AG09319 (cell line): ENCODE measurements around the gene RBBP8NL.

Experiments
- DNase-seq: peaks from one replicate; pipeline ENCODE4 v3.0.0-alpha.2; 2010; ENCODE audit warnings: low read depth; ENCODE audit errors: extremely low read depth
- TF ChIP-seq, protein P1 (sequence below): IDR thresholded peaks from 2 replicates; pipeline ENCODE4 v1.5.1; 2011; ENCODE audit warnings: low read depth, mild to moderate bottlenecking, inconsistent platforms, low read length, moderate library complexity

Gene RBBP8NL

DNA sequence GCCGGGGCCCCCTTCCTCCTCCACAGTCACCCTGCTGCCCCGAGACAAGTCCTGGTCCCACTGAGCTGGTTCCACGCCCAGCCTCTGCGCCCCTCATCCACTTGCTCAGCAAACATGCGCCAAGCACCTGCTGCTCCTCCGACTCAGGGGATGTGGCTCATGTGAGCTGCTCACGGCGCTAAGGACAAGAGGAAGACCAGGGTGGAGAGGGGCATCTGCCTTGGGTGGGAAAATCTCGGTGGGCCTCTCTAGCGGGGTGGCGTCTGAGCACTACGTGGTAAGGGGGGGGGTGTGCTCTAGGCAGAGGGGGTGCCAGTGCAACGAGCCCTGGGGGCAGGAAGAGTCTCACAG, 64.8 kb downstream of the RBBP8NL start:
- DNase-seq: no peak
- TF ChIP-seq, protein P1, sequence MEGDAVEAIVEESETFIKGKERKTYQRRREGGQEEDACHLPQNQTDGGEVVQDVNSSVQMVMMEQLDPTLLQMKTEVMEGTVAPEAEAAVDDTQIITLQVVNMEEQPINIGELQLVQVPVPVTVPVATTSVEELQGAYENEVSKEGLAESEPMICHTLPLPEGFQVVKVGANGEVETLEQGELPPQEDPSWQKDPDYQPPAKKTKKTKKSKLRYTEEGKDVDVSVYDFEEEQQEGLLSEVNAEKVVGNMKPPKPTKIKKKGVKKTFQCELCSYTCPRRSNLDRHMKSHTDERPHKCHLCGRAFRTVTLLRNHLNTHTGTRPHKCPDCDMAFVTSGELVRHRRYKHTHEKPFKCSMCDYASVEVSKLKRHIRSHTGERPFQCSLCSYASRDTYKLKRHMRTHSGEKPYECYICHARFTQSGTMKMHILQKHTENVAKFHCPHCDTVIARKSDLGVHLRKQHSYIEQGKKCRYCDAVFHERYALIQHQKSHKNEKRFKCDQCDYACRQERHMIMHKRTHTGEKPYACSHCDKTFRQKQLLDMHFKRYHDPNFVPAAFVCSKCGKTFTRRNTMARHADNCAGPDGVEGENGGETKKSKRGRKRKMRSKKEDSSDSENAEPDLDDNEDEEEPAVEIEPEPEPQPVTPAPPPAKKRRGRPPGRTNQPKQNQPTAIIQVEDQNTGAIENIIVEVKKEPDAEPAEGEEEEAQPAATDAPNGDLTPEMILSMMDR: no peak

DNA sequence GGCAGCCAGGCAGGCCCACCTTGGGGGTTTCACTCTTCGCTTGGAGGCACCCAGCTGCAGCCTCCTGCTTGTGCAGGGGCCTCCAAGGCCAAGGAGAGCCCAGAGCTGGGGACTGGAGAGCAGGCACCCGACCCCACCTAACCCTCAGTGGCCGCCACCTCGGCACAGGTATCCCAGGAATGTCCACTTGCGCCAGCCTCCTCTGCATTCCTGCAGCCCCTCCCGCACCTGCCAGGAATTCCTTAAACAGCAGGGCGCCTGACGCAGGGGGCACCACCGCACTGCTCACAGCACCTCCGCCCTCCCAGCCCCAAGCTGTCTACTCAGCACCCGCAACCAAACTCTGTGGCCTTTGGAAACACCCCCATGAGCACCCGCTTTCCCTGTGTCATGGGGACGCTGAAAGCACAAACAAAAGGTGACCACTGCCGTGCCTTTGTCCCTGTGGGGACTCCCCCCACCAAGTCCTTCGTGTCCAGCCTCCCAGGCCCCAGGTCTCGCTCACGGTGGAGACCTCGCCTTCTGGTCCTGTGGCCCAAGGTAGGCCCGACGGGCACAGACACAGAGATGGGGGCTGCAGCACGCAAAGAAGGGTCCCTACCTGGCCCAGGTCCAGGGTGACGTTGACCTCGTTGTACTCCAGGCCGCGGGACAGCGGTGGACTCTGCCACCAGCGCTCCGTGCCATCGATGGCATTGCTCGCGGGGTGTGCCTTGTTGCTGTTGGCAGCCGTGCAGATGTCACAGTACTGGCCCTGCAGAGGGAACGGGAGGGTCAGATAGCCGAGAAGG, 65.3 kb downstream of the RBBP8NL start:
- no peak for DNase-seq

DNA sequence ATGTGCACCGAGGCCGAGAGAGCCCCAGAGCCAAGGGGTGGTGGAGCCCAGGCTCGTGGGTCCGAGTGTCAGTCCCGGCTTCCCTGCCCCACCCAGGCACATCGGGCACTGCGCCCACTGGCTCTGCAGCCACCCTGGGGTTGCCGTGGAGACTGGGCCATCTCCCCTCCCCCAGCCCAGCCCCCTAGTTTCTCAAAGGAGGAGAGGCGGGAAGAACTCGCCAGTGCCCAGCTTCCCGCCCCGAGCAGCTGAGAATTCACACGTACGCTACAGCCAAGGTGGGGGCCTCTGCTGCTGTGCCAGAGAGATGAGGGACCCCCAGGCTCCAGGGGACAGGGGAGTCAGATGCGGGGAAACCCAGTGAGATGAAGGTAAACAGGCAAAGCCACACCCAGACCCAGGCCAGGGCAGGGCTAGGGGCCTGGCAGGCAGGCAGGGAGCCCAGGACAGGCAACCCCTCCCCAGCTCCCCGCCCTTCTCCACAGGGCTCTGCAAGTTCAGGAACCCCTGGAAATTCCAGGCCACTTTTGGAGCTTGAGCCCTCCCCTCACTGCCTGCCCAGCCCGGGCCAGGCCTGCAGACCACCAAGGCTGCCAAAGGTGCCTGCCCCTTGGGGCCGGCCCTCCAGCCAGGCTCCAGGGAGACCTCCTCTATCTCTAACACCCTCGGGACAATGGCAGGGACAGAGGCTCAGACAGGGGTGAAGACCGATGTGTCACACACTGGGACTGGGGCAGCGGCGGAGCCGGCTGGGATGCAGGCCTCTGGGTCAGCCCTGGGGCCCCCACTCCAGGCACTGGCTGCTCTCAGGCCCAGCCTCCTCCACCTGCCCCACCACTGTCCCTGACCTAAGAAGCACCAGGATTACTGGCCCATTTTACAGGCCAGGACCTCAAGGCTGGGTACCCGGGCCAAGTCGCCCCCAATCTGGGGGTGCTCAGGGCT, 66.2 kb downstream of the RBBP8NL start:
- TF ChIP-seq, protein P1: no peak
- DNase-seq: no peak

More for the DNA sequence above, 65.3 kb downstream of the RBBP8NL start:
- TF ChIP-seq, protein P1: no peak
